Left ventricle myocardium inferior (tissue), 1 donor: Measurements from ENCODE around the gene HABP2. TPM values are rescaled to one million over a fixed set of nuclear protein-coding genes. Genes with fewer than 3 reads are reported as not detected.

Experiments
- DNase-seq: peaks from one replicate; pipeline ENCODE4 v3.0.0-alpha.2; 2020
- H3K27ac ChIP-seq: fragments of 200-600 bp; replicated peaks from 2 replicates; pipeline ENCODE4 v1.8.0; 2021
- H3K27me3 ChIP-seq: fragments of 200-600 bp; 2 replicates; pipeline ENCODE4 v1.8.0; 2021; ENCODE audit warnings: low read depth
- H3K36me3 ChIP-seq: fragments of 200-600 bp; 2 replicates; pipeline ENCODE4 v1.8.0; 2021
- H3K4me1 ChIP-seq: fragments of 200-600 bp; 2 replicates; pipeline ENCODE4 v1.8.0; 2021
- H3K4me3 ChIP-seq: fragments of 200-600 bp; 2 replicates; pipeline ENCODE4 v1.8.0; 2021; ENCODE audit warnings: mild to moderate bottlenecking, moderate library complexity
- H3K9me3 ChIP-seq: fragments of 200-600 bp; replicated peaks from 2 replicates; pipeline ENCODE4 v1.8.0; 2021
- intact Hi-C: fragments of 100-400 bp; cut with micrococcal nuclease; formaldehyde crosslinking; loops from one replicate; pipeline ENCODE4 v1.11.0; 2022
- total RNA-seq: library from RNA; stranded (reverse); fragmentation: NEBNext Ultra II Directional; extraction: Animal tissue kit (Norgen Biotek cat#: 25700); gene quantifications from one replicate; pipeline ENCODE4 v1.2.1, GENCODE V29; 2021
- TF ChIP-seq, protein P1 (sequence below): fragments of 200-600 bp; IDR thresholded peaks from 2 replicates; pipeline ENCODE4 v1.8.0; 2021; ENCODE audit warnings: antibody characterized with exemption, mild to moderate bottlenecking, borderline replicate concordance
- donor health status: DM: no; HTN: yes; CAD: no; lungs with severe emphysema.

The HABP2 gene
- total RNA-seq, 1 donor from 2014 or later, result not detected

DNA sequence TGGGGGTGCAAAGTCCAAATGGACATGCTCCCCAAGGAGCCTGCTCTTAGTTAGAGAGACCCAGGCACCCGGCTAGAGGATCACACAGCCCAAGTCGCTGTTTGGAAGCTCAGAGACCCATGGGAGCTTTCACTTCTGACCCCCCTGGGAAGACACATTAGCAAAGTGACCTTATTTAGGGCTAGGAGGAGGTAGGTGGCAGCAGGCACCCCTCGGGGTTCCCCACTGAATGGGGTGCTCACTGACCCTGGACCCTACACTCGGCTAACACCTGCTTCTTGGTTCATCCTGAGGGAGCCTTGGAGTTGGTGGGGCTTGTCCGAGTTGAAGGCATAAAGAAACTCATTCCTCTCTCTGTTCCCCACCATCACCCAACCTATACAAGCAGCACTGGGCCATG is 27.1 kb upstream of the HABP2 start:
- H3K4me1 ChIP-seq, result peaks cover 3% of the 10 kb centered on the region
- DNase-seq, result no peak
- no peaks in the 10 kb centered on the region for H3K9me3 ChIP-seq
- intact Hi-C loops, result no loop called here
- H3K36me3 ChIP-seq, result no peaks in the 10 kb centered on the region
- no peak overlapping the region for H3K4me3 ChIP-seq
- peaks cover 67% of the 10 kb centered on the region for H3K27me3 ChIP-seq
- TF ChIP-seq, protein P1, sequence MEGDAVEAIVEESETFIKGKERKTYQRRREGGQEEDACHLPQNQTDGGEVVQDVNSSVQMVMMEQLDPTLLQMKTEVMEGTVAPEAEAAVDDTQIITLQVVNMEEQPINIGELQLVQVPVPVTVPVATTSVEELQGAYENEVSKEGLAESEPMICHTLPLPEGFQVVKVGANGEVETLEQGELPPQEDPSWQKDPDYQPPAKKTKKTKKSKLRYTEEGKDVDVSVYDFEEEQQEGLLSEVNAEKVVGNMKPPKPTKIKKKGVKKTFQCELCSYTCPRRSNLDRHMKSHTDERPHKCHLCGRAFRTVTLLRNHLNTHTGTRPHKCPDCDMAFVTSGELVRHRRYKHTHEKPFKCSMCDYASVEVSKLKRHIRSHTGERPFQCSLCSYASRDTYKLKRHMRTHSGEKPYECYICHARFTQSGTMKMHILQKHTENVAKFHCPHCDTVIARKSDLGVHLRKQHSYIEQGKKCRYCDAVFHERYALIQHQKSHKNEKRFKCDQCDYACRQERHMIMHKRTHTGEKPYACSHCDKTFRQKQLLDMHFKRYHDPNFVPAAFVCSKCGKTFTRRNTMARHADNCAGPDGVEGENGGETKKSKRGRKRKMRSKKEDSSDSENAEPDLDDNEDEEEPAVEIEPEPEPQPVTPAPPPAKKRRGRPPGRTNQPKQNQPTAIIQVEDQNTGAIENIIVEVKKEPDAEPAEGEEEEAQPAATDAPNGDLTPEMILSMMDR, result no peak
- no peak overlapping the region for H3K27ac ChIP-seq

DNA sequence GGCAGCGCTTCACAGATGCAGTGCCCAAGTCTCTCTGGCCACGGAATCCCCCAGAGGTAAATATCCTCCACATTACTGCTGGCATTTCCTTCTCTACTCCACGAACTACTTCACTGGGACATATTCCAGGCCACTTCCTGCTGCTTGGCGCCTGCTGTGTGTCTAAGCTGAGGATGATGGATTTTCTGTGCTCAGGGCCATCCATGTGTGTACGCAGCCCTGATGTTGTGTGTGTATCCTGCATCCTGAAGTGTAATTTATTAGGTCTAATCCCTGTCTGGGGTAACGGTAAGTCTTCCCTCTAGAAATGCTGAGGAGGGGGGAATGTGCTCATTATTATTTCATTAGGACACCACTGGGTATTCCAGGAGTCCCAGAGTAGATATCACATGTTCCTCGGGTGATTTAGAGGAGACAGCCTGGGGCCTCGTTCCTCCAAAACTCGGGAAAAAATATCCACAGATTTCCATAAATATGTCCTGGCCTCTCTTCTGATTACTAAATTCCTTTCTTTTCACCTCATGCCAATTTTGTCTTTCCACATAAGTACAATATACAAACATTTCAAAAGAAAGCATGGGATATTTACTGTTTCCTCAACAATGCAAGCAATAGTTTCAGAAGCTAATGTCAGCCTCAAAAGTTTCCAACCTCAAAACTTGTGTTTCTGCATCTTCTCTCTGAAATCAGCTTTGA is 25.5 kb upstream of the HABP2 start:
- Histone ChIP-seq H3K4me3 (no peak overlapping the region), H3K4me1 (no peaks in the 10 kb centered on the region), H3K27me3 (peaks cover 70% of the 10 kb centered on the region), H3K9me3 (no peaks in the 10 kb centered on the region), H3K27ac (no peak overlapping the region), H3K36me3 (no peaks in the 10 kb centered on the region)
- DNase-seq, result no peak
- TF ChIP-seq, protein P1, result no peak
- intact Hi-C loops, result no loop called here

DNA sequence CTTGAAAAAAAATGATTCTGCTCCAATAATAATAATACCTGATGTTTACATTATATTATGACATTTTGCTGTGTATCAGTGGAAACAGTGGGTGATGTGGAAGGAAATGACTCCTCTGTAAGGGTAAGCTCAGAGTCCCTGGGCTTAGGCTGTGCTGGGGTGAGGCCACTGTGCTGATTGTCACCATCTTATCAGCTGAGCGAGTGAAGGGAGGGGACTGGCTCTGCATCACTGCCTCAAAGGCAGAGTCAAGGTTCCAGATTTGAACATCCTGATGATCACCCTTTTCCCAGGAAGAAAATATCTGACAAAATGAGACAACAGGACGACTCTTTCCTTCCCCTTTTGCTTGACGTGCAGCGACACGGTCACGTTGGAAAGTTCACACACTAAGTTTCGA is 24.0 kb upstream of the HABP2 start:
- no peak for DNase-seq
- Histone ChIP-seq H3K9me3 (no peaks in the 10 kb centered on the region), H3K4me1 (no peaks in the 10 kb centered on the region), H3K4me3 (no peak overlapping the region), H3K27ac (no peak overlapping the region), H3K36me3 (no peaks in the 10 kb centered on the region), H3K27me3 (peaks cover 57% of the 10 kb centered on the region)
- intact Hi-C loops, result no loop called here
- TF ChIP-seq, protein P1, result no peak

DNA sequence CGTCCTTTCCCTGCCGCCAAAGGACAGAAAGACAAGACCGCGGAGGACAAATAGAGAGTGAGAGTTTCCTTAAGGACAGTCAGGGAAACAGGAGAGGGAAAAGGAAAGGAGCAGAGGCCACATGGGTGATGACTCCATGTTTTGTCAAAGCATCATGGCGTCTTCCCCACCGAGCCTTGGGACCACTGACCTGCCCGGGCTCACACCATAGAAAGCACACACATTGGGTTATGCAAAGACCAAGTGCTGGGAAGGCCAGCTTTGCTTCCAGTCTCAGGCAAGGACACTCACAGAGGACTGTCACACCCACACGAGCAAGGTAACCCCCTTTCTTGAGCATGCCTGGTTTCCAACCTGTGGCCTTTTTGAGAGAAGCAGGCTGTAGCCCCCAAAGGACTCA is 23.3 kb upstream of the HABP2 start:
- Histone ChIP-seq H3K27ac (no peak overlapping the region), H3K4me1 (no peaks in the 10 kb centered on the region), H3K9me3 (no peaks in the 10 kb centered on the region), H3K36me3 (no peaks in the 10 kb centered on the region), H3K27me3 (peaks cover 57% of the 10 kb centered on the region), H3K4me3 (no peak overlapping the region)
- intact Hi-C loops, result no loop called here
- TF ChIP-seq, protein P1, result no peak
- DNase-seq, result no peak

DNA sequence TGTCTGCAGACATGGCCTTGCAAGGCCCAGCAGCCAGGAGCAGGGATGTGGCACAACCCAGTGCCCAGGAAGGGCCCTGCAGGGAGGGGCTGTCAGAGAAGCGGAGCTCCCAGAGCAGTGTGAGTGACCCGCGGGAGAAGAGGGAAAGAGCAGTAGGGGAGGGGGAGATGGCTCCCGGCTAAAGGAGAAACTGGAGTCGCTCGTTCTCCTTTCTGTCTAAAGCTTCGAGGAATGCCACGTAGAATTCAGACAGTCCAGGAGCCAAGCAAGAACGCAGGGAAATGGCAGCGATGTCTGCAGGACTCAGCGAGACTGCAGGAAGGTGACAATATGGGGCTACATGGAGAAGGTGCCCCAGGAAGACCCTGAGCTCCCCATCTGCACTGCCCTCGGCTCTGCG is 22.4 kb upstream of the HABP2 start:
- Histone ChIP-seq H3K36me3 (no peaks in the 10 kb centered on the region), H3K4me1 (no peaks in the 10 kb centered on the region), H3K4me3 (no peak overlapping the region), H3K9me3 (no peaks in the 10 kb centered on the region), H3K27me3 (peaks cover 55% of the 10 kb centered on the region), H3K27ac (no peak overlapping the region)
- DNase-seq, result no peak
- intact Hi-C loops, result no loop called here
- TF ChIP-seq, protein P1, result no peak
